Stimulated activated CD4-positive, alpha-beta T cell treated with anti-CD3 and anti-CD28 coated beads, Interleukin-12 subunit alpha, Interleukin-12 subunit beta, amount 100 ng/mL, for 4 hours (primary cell): Measurements from ENCODE around the gene NMNAT1.
"Not testable (repeated sequence)": the region's sequence is repeated elsewhere in the genome, so short reads cannot be mapped to it uniquely, and the experiment has no call there.

Experiments used
- DNase-seq: peaks from one replicate; pipeline ENCODE4 v3.0.0-alpha.2; 2020

Gene NMNAT1

GRCh38 chr1:9942939-9943788 is at the start of gene NMNAT1, which contains the start of gene LZIC:
TSS of gene NMNAT1 (plus strand) at chr1:9943475. CDS start at chr1:9972074, 28,599 bp downstream.
TSS of gene LZIC (minus strand) at chr1:9943391. CDS start at chr1:9936619, 6,772 bp downstream.
- DNase-seq = peak; percentile 85

- no peak for DNase-seq
Observed at GRCh38 chr1:9894115-9894514, 49.2 kb upstream of the NMNAT1 start.

- DNase-seq = no peak
Observed at GRCh38 chr1:9900142-9901043, 42.9 kb upstream of the NMNAT1 start.

GRCh38 chr1:9901148-9902059 is 41.9 kb upstream of the NMNAT1 start:
- DNase-seq = no peak

GRCh38 chr1:9902060-9902452 is 41.2 kb upstream of the NMNAT1 start:
- no peak for DNase-seq

- no peak for DNase-seq
Observed at GRCh38 chr1:9903801-9904527, 39.3 kb upstream of the NMNAT1 start.

- DNase-seq = no peak
Observed at GRCh38 chr1:9904596-9904995, 38.7 kb upstream of the NMNAT1 start.

GRCh38 chr1:9905010-9905409 is 38.3 kb upstream of the NMNAT1 start:
- no peak for DNase-seq

- DNase-seq = no peak
Observed at GRCh38 chr1:9906466-9906865, 36.8 kb upstream of the NMNAT1 start.

GRCh38 chr1:9907441-9907840 is 35.8 kb upstream of the NMNAT1 start:
- DNase-seq = no peak

- no peak for DNase-seq
Observed at GRCh38 chr1:9908871-9909233, 34.4 kb upstream of the NMNAT1 start.

- DNase-seq = peak; percentile 20
Observed at GRCh38 chr1:9909234-9910046, 33.8 kb upstream of the NMNAT1 start.

GRCh38 chr1:9910076-9910422 is 33.2 kb upstream of the NMNAT1 start, which contains the start of gene CTNNBIP1:
TSS of gene CTNNBIP1 (minus strand) at chr1:9910269. CDS start at chr1:9872064, 38,205 bp downstream.
- DNase-seq = no peak

- DNase-seq = peak; percentile 100
Observed at GRCh38 chr1:9910423-9911178, 32.7 kb upstream of the NMNAT1 start.

GRCh38 chr1:9912264-9912936 is 30.9 kb upstream of the NMNAT1 start:
- DNase-seq = no peak

- no peak for DNase-seq
Observed at GRCh38 chr1:9914610-9914937, 28.7 kb upstream of the NMNAT1 start.

- no peak for DNase-seq
Observed at GRCh38 chr1:9916452-9916851, 26.8 kb upstream of the NMNAT1 start.

- DNase-seq = not testable (repeated sequence)
Observed at GRCh38 chr1:9917495-9917894, 25.8 kb upstream of the NMNAT1 start.

- no peak for DNase-seq
Observed at GRCh38 chr1:9917901-9918300, 25.4 kb upstream of the NMNAT1 start.

GRCh38 chr1:9920606-9921005 is 22.7 kb upstream of the NMNAT1 start:
- DNase-seq = no peak
